ENCODE results near the gene WDR1.

DNA sequence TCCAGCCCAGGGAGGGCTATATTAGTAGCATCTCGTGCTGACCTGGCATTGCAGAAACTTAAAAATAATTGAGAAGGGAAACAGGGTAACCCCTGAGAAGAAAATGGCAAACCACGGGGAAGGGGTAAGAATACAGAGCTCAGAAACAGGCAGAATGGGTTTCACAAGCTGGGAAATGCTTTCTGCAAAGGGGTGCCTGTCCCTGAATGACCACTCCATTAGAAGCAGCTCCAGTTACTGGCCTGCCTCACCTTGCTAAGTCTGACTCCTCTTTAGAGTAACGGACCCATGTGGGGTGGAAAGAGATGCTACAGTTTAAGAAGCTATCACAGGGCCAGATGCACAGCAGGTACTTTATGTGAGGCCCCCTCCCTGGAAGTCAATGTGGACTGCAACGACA is 2.5 kb downstream of the WDR1 start:
- TF ChIP-seq, protein P1, sequence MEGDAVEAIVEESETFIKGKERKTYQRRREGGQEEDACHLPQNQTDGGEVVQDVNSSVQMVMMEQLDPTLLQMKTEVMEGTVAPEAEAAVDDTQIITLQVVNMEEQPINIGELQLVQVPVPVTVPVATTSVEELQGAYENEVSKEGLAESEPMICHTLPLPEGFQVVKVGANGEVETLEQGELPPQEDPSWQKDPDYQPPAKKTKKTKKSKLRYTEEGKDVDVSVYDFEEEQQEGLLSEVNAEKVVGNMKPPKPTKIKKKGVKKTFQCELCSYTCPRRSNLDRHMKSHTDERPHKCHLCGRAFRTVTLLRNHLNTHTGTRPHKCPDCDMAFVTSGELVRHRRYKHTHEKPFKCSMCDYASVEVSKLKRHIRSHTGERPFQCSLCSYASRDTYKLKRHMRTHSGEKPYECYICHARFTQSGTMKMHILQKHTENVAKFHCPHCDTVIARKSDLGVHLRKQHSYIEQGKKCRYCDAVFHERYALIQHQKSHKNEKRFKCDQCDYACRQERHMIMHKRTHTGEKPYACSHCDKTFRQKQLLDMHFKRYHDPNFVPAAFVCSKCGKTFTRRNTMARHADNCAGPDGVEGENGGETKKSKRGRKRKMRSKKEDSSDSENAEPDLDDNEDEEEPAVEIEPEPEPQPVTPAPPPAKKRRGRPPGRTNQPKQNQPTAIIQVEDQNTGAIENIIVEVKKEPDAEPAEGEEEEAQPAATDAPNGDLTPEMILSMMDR (IDR thresholded peaks at IDR 0.05) = no peak
- TF ChIP-seq POLR2A (IDR thresholded peaks at IDR 0.05) = no peak
